Renal cortex interstitium (tissue), 11 donors: ENCODE results near the gene NEIL3. TPM values are rescaled to one million over a fixed set of nuclear protein-coding genes. Genes with fewer than 3 reads are reported as not detected.

Experiments
- DNase-seq, 11 donors: peaks; one replicate each; pipeline ENCODE4 v3.0.0-alpha.2; 2013; ENCODE audit warnings: low read depth in 9 of 11, low spot score in 4 of 11; ENCODE audit errors: extremely low read depth in 1 of 11
- polyA plus RNA-seq, 3 donors: library from polyadenylated mRNA; unstranded; fragments of 120-200 nt; gene quantifications; one replicate each; pipeline ENCODE4 v1.2.1, GENCODE V29; 2013; ENCODE audit not compliant: insufficient read length in 3 of 3

Gene NEIL3
- polyA plus RNA-seq, 3 donors, result 5.0 to 8.1 (median 6.0) TPM

- DNase-seq, result peak in 8 of 11 donors; percentile 3 to 32 (median 7)
Observed at GRCh38 chr4:177339477-177340374, 30.1 kb downstream of the NEIL3 start.

- DNase-seq, result no peak
Observed at GRCh38 chr4:177348348-177348747, 38.7 kb downstream of the NEIL3 start.

GRCh38 chr4:177349191-177349590 is 39.5 kb downstream of the NEIL3 start:
- DNase-seq, result no peak

- DNase-seq, result no peak
Observed at GRCh38 chr4:177351622-177352244, 42.1 kb downstream of the NEIL3 start.

GRCh38 chr4:177356206-177356605 is 46.5 kb downstream of the NEIL3 start:
- DNase-seq, result no peak

GRCh38 chr4:177356921-177357320 is 47.2 kb downstream of the NEIL3 start:
- DNase-seq, result no peak

- DNase-seq, result no peak
Observed at GRCh38 chr4:177367336-177367735, 57.7 kb downstream of the NEIL3 start.

- no peak for DNase-seq
Observed at GRCh38 chr4:177369372-177369771, 59.7 kb downstream of the NEIL3 start.

GRCh38 chr4:177371461-177371860 is 61.8 kb downstream of the NEIL3 start:
- DNase-seq, result no peak

GRCh38 chr4:177374966-177375365 is 65.3 kb downstream of the NEIL3 start:
- no peak for DNase-seq

GRCh38 chr4:177375372-177375771 is 65.7 kb downstream of the NEIL3 start:
- no peak for DNase-seq

GRCh38 chr4:177376024-177376423 is 66.3 kb downstream of the NEIL3 start:
- no peak for DNase-seq

GRCh38 chr4:177380730-177381287 is 71.1 kb downstream of the NEIL3 start:
- no peak for DNase-seq

GRCh38 chr4:177381762-177382310 is 72.2 kb downstream of the NEIL3 start:
- DNase-seq, result no peak

GRCh38 chr4:177384856-177385397 is 75.3 kb downstream of the NEIL3 start:
- DNase-seq, result no peak

GRCh38 chr4:177385576-177386277 is 76.1 kb downstream of the NEIL3 start:
- DNase-seq, result no peak

- DNase-seq, result no peak
Observed at GRCh38 chr4:177386278-177386815, 76.7 kb downstream of the NEIL3 start.

- no peak for DNase-seq
Observed at GRCh38 chr4:177391287-177391686, 81.6 kb downstream of the NEIL3 start.

GRCh38 chr4:177391953-177392352 is 82.3 kb downstream of the NEIL3 start:
- no peak for DNase-seq
